Liver (tissue), 9 donors: ENCODE results near the gene EEF1G. TPM values are rescaled to one million over a fixed set of nuclear protein-coding genes. Genes with fewer than 3 reads are reported as not detected.

ENCODE experiments used
- DNase-seq: peaks from one replicate; pipeline ENCODE4 v3.0.0-alpha.2; 2017; ENCODE audit warnings: low spot score
- H3K27ac ChIP-seq, 2 donors: one replicate each; pipeline ENCODE4 v1.7.0; 2013; ENCODE audit warnings: inconsistent platforms in 2 of 2, low read length in 2 of 2, control low read depth in 1 of 2, low read depth in 1 of 2, mild to moderate bottlenecking in 1 of 2
- H3K27me3 ChIP-seq, 4 donors: one replicate each; pipeline versions ENCODE4 v1.6.1 to v1.7.0; 2013; ENCODE audit warnings: low read length in 3 of 4, inconsistent platforms in 1 of 4, mild to moderate bottlenecking in 1 of 4, moderate library complexity in 1 of 4; ENCODE audit not compliant: control insufficient read depth in 4 of 4, insufficient read depth in 4 of 4
- H3K36me3 ChIP-seq, 4 donors: one replicate each; pipeline versions ENCODE4 v1.6.1 to v1.7.0; 2013; ENCODE audit warnings: low read length in 3 of 4, mild to moderate bottlenecking in 3 of 4, low read depth in 1 of 4, moderate library complexity in 1 of 4; ENCODE audit not compliant: control insufficient read depth in 4 of 4, insufficient read depth in 3 of 4
- H3K4me1 ChIP-seq, 4 donors: one replicate each; pipeline versions ENCODE4 v1.6.1 to v1.7.0; 2013; ENCODE audit warnings: low read length in 3 of 4, mild to moderate bottlenecking in 3 of 4, moderate library complexity in 1 of 4; ENCODE audit not compliant: control insufficient read depth in 4 of 4, insufficient read depth in 4 of 4
- H3K4me3 ChIP-seq, 3 donors: one replicate each; pipeline versions ENCODE4 v1.6.1 to v1.7.0; 2013; ENCODE audit warnings: low read length in 3 of 3, control low read depth in 1 of 3, low read depth in 1 of 3, mild to moderate bottlenecking in 1 of 3
- H3K9ac ChIP-seq, 2 donors: one replicate each; pipeline ENCODE4 v1.7.0; 2013; ENCODE audit warnings: low read length in 2 of 2, mild to moderate bottlenecking in 2 of 2, moderate library complexity in 2 of 2, control low read depth in 1 of 2, low read depth in 1 of 2
- H3K9me3 ChIP-seq, 4 donors: one replicate each; pipeline versions ENCODE4 v1.6.1 to v1.7.0; 2013; ENCODE audit warnings: low read length in 3 of 4; ENCODE audit not compliant: control insufficient read depth in 4 of 4
- ATF3 ChIP-seq: IDR thresholded peaks from 2 replicates; pipeline ENCODE4 v1.6.1; 2016; ENCODE audit warnings: antibody characterized with exemption
- CTCF ChIP-seq: fragments of 150-350 bp; IDR thresholded peaks from 2 replicates; pipeline ENCODE4 v1.5.1; 2017; ENCODE audit warnings: improper control_type of control experiment, low read depth, low read length; ENCODE audit not compliant: missing input control
- EGR1 ChIP-seq, 2 donors: IDR thresholded peaks; 2 replicates each; pipeline ENCODE4 v1.6.1; 2016 to 2018; ENCODE audit warnings: antibody characterized with exemption in 2 of 2, low read depth in 2 of 2
- FOXA1 ChIP-seq: IDR thresholded peaks from 2 replicates; pipeline ENCODE4 v1.6.1; 2016; ENCODE audit warnings: antibody characterized with exemption
- FOXA2 ChIP-seq: IDR thresholded peaks from 2 replicates; pipeline ENCODE4 v1.6.1; 2016; ENCODE audit warnings: antibody characterized with exemption
- GABPA ChIP-seq, 2 donors: IDR thresholded peaks in 1 of 2; conservative IDR thresholded peaks in 1 of 2; 2 replicates each; pipeline ENCODE4 v1.6.1; 2016; ENCODE audit warnings: antibody characterized with exemption in 2 of 2, mild to moderate bottlenecking in 1 of 2, moderate library complexity in 1 of 2
- HNF4A ChIP-seq, 2 donors: conservative IDR thresholded peaks; 2 replicates each; pipeline ENCODE4 v1.6.1; 2016; ENCODE audit warnings: antibody characterized with exemption in 2 of 2, mild to moderate bottlenecking in 2 of 2
- HNF4G ChIP-seq: IDR thresholded peaks from 2 replicates; pipeline ENCODE4 v1.6.1; 2016; ENCODE audit warnings: antibody characterized with exemption
- JUND ChIP-seq, 2 donors: IDR thresholded peaks; 2 replicates each; pipeline ENCODE4 v1.6.1; 2016; ENCODE audit warnings: antibody characterized with exemption in 2 of 2
- MAX ChIP-seq: IDR thresholded peaks from 2 replicates; pipeline ENCODE4 v1.6.1; 2016; ENCODE audit warnings: antibody characterized with exemption
- RAD21 ChIP-seq, 2 donors: IDR thresholded peaks; 2 replicates each; pipeline ENCODE4 v1.6.1; 2016; ENCODE audit warnings: antibody characterized with exemption in 2 of 2, mild to moderate bottlenecking in 2 of 2
- REST ChIP-seq: IDR thresholded peaks from 2 replicates; pipeline ENCODE4 v1.6.1; 2016; ENCODE audit warnings: antibody characterized with exemption, mild to moderate bottlenecking
- SP1 ChIP-seq: IDR thresholded peaks from 2 replicates; pipeline ENCODE4 v1.6.1; 2018; ENCODE audit warnings: antibody characterized with exemption, mild to moderate bottlenecking
- TAF1 ChIP-seq: conservative IDR thresholded peaks from 2 replicates; pipeline ENCODE4 v1.6.1; 2016; ENCODE audit warnings: antibody characterized with exemption, mild to moderate bottlenecking
- YY1 ChIP-seq: IDR thresholded peaks from 2 replicates; pipeline ENCODE4 v1.6.1; 2016; ENCODE audit warnings: antibody characterized with exemption, mild to moderate bottlenecking
- ZBTB33 ChIP-seq: IDR thresholded peaks from 2 replicates; pipeline ENCODE4 v1.6.1; 2016; ENCODE audit warnings: antibody characterized with exemption
- WGBS: extraction: QIAGEN DNeasy Blood & Tissue Kit; methylation state at CpG from one replicate; pipeline ENCODE4 v1.1.7; 2013; 5-methylcytosine and 5-hydroxymethylcytosine counted together
- polyA plus RNA-seq, 2 donors: library from polyadenylated mRNA; stranded (reverse) in 1 of 2; unstranded in 1 of 2; fragments of 200-250 nt in 1 of 2; fragments of >200 nt in 1 of 2; fragmentation: Nextera tagmentation in 1 of 2; extraction: Ambion mirVana in 1 of 2; gene quantifications; one replicate each; pipeline versions ENCODE4 v1.2.1 to v1.2.3, GENCODE V29; 2013 to 2015
- total RNA-seq, 2 donors: library from RNA; depleted of rRNA; stranded (reverse); fragments of >200 nt; gene quantifications; one replicate each; pipeline ENCODE4 v1.2.3, GENCODE V29; 2014
- donor health status: healthy.
- donor health status: healthy.
- donor health status: healthy.
- donor health status: healthy.
- donor health status: healthy.

The EEF1G gene
- total and polyA plus RNA-seq, 4 donors = 251 to 640 (median 469) TPM

- no peak for DNase-seq
- Histone ChIP-seq H3K9ac (no peak overlapping the region), H3K9me3 (no peaks in the 10 kb centered on the region), H3K4me1 (peaks cover 0 to 11% (median 3%) of the 10 kb centered on the region in 4 donors), H3K27ac (no peak overlapping the region), H3K4me3 (no peak overlapping the region), H3K36me3 (peaks cover 11 to 47% (median 27%) of the 10 kb centered on the region in 4 donors), H3K27me3 (no peaks in the 10 kb centered on the region)
- 91% methylated on average over 18 of the region's 18 CpGs for WGBS
- no peak for TF ChIP-seq TAF1
- TF ChIP-seq JUND (IDR thresholded peaks at IDR 0.05) = no peak
- no peak for TF ChIP-seq HNF4G
- TF ChIP-seq FOXA1 = no peak
- no peak for TF ChIP-seq CTCF
These were observed 7.4 kb upstream of the EEF1G start for GRCh38 chr11:62580959-62581715.

- Histone ChIP-seq H3K27ac (no peak overlapping the region), H3K4me1 (peaks cover 6 to 29% (median 14%) of the 10 kb centered on the region in 4 donors), H3K9me3 (no peaks in the 10 kb centered on the region), H3K27me3 (no peaks in the 10 kb centered on the region), H3K36me3 (peaks cover 6 to 44% (median 24%) of the 10 kb centered on the region in 4 donors), H3K4me3 (no peak overlapping the region), H3K9ac (no peak overlapping the region)
- DNase-seq = no peak
- 92% methylated on average over 2 of the region's 2 CpGs for WGBS
- TF ChIP-seq HNF4G (no peak), FOXA1 (no peak), YY1 (no peak), RAD21 (IDR thresholded peaks at IDR 0.05) (no peak), EGR1 (IDR thresholded peaks at IDR 0.05; ENCODE audit: low read depth in 2 of 2) (no peak), ATF3 (no peak), SP1 (no peak), HNF4A (conservative IDR thresholded peaks at IDR 0.05) (no peak), GABPA (IDR thresholded peaks at IDR 0.05 in 1 of 2, conservative IDR thresholded peaks at IDR 0.05 in 1 of 2) (no peak)
These were observed 5.6 kb upstream of the EEF1G start for GRCh38 chr11:62579252-62579651.

GRCh38 chr11:62578541-62578940 is 4.8 kb upstream of the EEF1G start:
- Histone ChIP-seq H3K9ac (no peak overlapping the region), H3K36me3 (peaks cover 6 to 41% (median 22%) of the 10 kb centered on the region in 4 donors), H3K27me3 (no peaks in the 10 kb centered on the region), H3K4me3 (no peak overlapping the region), H3K9me3 (no peaks in the 10 kb centered on the region), H3K4me1 (peaks cover 6 to 30% (median 15%) of the 10 kb centered on the region in 4 donors), H3K27ac (no peak overlapping the region)
- TF ChIP-seq REST (no peak), FOXA2 (no peak), YY1 (no peak), MAX (no peak), HNF4A (conservative IDR thresholded peaks at IDR 0.05) (no peak), HNF4G (no peak), RAD21 (IDR thresholded peaks at IDR 0.05) (no peak), ZBTB33 (no peak), SP1 (no peak), EGR1 (IDR thresholded peaks at IDR 0.05; ENCODE audit: low read depth in 2 of 2) (no peak)
- no peak for DNase-seq
- 94% methylated on average over 11 of the region's 11 CpGs for WGBS
